GM12878 (cell line): ENCODE data around the gene F7. TPM values are rescaled to one million over a fixed set of nuclear protein-coding genes. Genes with fewer than 3 reads are reported as not detected.

Experiments used
- ATAC-seq: fragments of 200-7000 bp; cut with Tn5 transposase; 3 replicates; pipeline ENCODE4 v1.9.1; 2020; ENCODE audit warnings: mild to moderate bottlenecking, moderate library complexity
- BruUV-seq: library from RNA; stranded (reverse); fragments of 400-500 nt; replicated peaks from 2 replicates; lab custom pipeline; 2021; lab: Mats Ljungman, UMichigan
- CTCF ChIA-PET: fragments of 300-600 bp; sonication (Branson Sonifier 250); formaldehyde crosslinking; extraction: SDS; loops from one replicate; lab custom pipeline; 2021; ENCODE audit warnings: inconsistent platforms; lab: Yijun Ruan, JAX
- POLR2A ChIA-PET: fragments of 350-600 bp; formaldehyde crosslinking; extraction: SDS; loops from one replicate; lab custom pipeline; 2021; ENCODE audit warnings: inconsistent platforms; lab: Charles Lee
- RAD21 ChIA-PET: fragments of 300-600 bp; sonication (Branson Sonifier 250); formaldehyde crosslinking; loops from one replicate; lab custom pipeline; 2023; ENCODE audit warnings: antibody characterized with exemption; ENCODE audit not compliant: unreplicated experiment; lab: Charles Lee
- SMC1A ChIA-PET: fragments of 300-600 bp; sonication (Branson Sonifier 250); formaldehyde crosslinking; loops from one replicate; lab custom pipeline; 2023; ENCODE audit not compliant: unreplicated experiment, uncharacterized antibody; lab: Charles Lee
- DNase-seq: peaks from one replicate; pipeline ENCODE4 v3.0.0-alpha.2; 2011; ENCODE audit warnings: low read depth, low spot score
- FAIRE-seq: peaks from 3 replicates; lab custom pipeline; 2011; peaks lifted over from hg19 to GRCh38; lab: Jason Lieb, UNC
- H2AFZ ChIP-seq: 2 replicates; pipeline ENCODE4 v1.6.0; 2011; ENCODE audit warnings: low read depth, low read length, control low read depth; ENCODE audit not compliant: control insufficient read depth
- H3K27ac ChIP-seq: 2 replicates; pipeline ENCODE4 v1.5.1; 2011; ENCODE audit warnings: control low read depth; ENCODE audit not compliant: control insufficient read depth, insufficient read depth
- H3K27me3 ChIP-seq, 2 experiments: replicated peaks in 1 of 2; 2 replicates each; pipeline versions ENCODE4 v1.6.0 to v1.6.1; 2011; ENCODE audit warnings: low read length in 1 of 2; ENCODE audit not compliant: control insufficient read depth in 2 of 2, insufficient read depth in 2 of 2
- H3K36me3 ChIP-seq, 2 experiments: 2 replicates each; pipeline ENCODE4 v1.5.1; 2011; ENCODE audit warnings: low read length in 1 of 2; ENCODE audit not compliant: control insufficient read depth in 2 of 2, insufficient read depth in 2 of 2
- H3K4me1 ChIP-seq: 2 replicates; pipeline ENCODE4 v1.6.1; 2011; ENCODE audit warnings: mild to moderate bottlenecking, low read length, moderate library complexity, mixed read lengths; ENCODE audit not compliant: control insufficient read depth, insufficient read depth
- H3K4me2 ChIP-seq: 2 replicates; pipeline ENCODE4 v1.6.0; 2011; ENCODE audit warnings: control low read depth; ENCODE audit not compliant: control insufficient read depth, insufficient read depth
- H3K4me3 ChIP-seq: fragments of 200-600 bp; sonication (generic); 2 replicates; pipeline ENCODE4 v1.5.1; 2016
- H3K79me2 ChIP-seq: 2 replicates; pipeline ENCODE4 v1.6.0; 2011; ENCODE audit warnings: low read length; ENCODE audit not compliant: control insufficient read depth, insufficient read depth
- H3K9ac ChIP-seq: 2 replicates; pipeline ENCODE4 v1.8.0; 2011; ENCODE audit warnings: low read length, control low read depth, mixed read lengths; ENCODE audit not compliant: control insufficient read depth, insufficient read depth
- H3K9me3 ChIP-seq: replicated peaks from 3 replicates; pipeline ENCODE4 v1.5.1; 2011; ENCODE audit warnings: mild to moderate bottlenecking, low read length; ENCODE audit not compliant: control insufficient read depth, insufficient read depth
- H4K20me1 ChIP-seq: 2 replicates; pipeline ENCODE4 v1.6.0; 2011; ENCODE audit not compliant: control insufficient read depth, insufficient read depth
- ASH2L ChIP-seq: fragments of 300-600, 200-600 bp; sonication (generic); IDR thresholded peaks from 2 replicates; pipeline ENCODE4 v1.6.1; 2017; ENCODE audit warnings: low read depth, mild to moderate bottlenecking, borderline replicate concordance
- CBX3 ChIP-seq: fragments of 200-600 bp; sonication (generic); IDR thresholded peaks from 2 replicates; pipeline ENCODE4 v1.6.1; 2016; ENCODE audit warnings: low read depth, borderline replicate concordance
- EZH2 ChIP-seq: IDR thresholded peaks from 2 replicates; pipeline ENCODE4 v1.6.1; 2012; ENCODE audit warnings: low read depth, mild to moderate bottlenecking, control low read depth, inconsistent platforms, low read length, borderline replicate concordance; ENCODE audit not compliant: control insufficient read depth
- GABPA ChIP-seq: IDR thresholded peaks from 2 replicates; pipeline ENCODE4 v1.6.1; 2014; ENCODE audit warnings: antibody characterized with exemption, low read depth, mild to moderate bottlenecking, inconsistent platforms
- IKZF2 ChIP-seq, 2 experiments: fragments of 450-650 bp; IDR thresholded peaks; 2 replicates each; pipeline ENCODE4 v1.6.1; 2017; ENCODE audit warnings: mild to moderate bottlenecking in 2 of 2, moderate library complexity in 2 of 2
- NBN ChIP-seq: fragments of 450-650 bp; IDR thresholded peaks from 2 replicates; pipeline ENCODE4 v1.6.1; 2016
- TARDBP ChIP-seq: IDR thresholded peaks from 2 replicates; pipeline ENCODE4 v1.6.1; 2016; ENCODE audit warnings: borderline replicate concordance
- TCF3 ChIP-seq: IDR thresholded peaks from 2 replicates; pipeline ENCODE4 v1.6.1; 2012; ENCODE audit warnings: low read depth, mild to moderate bottlenecking, low read length, borderline replicate concordance; ENCODE audit not compliant: insufficient read depth
- ZNF217 ChIP-seq: fragments of 450-650 bp; IDR thresholded peaks from 2 replicates; pipeline ENCODE4 v1.6.1; 2017; ENCODE audit warnings: antibody characterized with exemption, mild to moderate bottlenecking
- WGBS: methylation state at CpG from one replicate; pipeline ENCODE4 v1.1.6; 2016; ENCODE audit warnings: low lambda C conversion rate; ENCODE audit not compliant: insufficient replicate concordance, insufficient coverage; ENCODE audit errors: missing lambda C conversion rate; 5-methylcytosine and 5-hydroxymethylcytosine counted together
- in situ Hi-C: fragments of 300-500 bp; cut with MboI; formaldehyde crosslinking; loops from 9 replicates; pipeline ENCODE4 v1.14.3; 2018; ENCODE audit warnings: mixed read lengths
- intact Hi-C: fragments of 100-400 bp; cut with micrococcal nuclease; formaldehyde crosslinking; loops from one replicate; pipeline ENCODE4 v1.14.2; 2022; ENCODE audit not compliant: unreplicated experiment
- polyA plus RNA-seq, 11 experiments: library from polyadenylated mRNA; depleted of rRNA in 4 of 11; unstranded in 6 of 11; stranded (reverse) in 5 of 11; fragments of >200 nt; fragmentation: Nextera tagmentation in 4 of 11; fragmentation: Illumina TruSeq in 1 of 11; extraction: Ambion mirVana in 4 of 11; extraction: Trizol in 1 of 11; gene quantifications; 1 replicate in 1 of 11; 2 replicates in 10 of 11; pipeline versions ENCODE4 v1.2.1 to v1.2.3, GENCODE V29; 2011 to 2016; ENCODE audit warnings: inconsistent platforms in 2 of 11, missing spikeins in 2 of 11, low read depth in 1 of 11
- total RNA-seq, 4 experiments: library from RNA; depleted of rRNA in 3 of 4; stranded (reverse); fragments of >200 nt in 3 of 4; fragmentation: Illumina TruSeq in 1 of 4; extraction: Trizol in 1 of 4; gene quantifications; 2 replicates each; pipeline versions ENCODE4 v1.2.1 to v1.2.3, GENCODE V29; 2013 to 2021
- TF ChIP-seq, protein P1 (sequence below): fragments of 450-650 bp; formaldehyde crosslinking; IDR thresholded peaks from 2 replicates; pipeline ENCODE4 v1.4.0; 2020; ENCODE audit warnings: mild to moderate bottlenecking, moderate library complexity
- TF ChIP-seq, protein P2 (sequence below): fragments of 150-350 bp; IDR thresholded peaks from 2 replicates; pipeline ENCODE4 v1.6.1; 2016; ENCODE audit warnings: low read depth, low read length
- TF ChIP-seq, protein P3 (sequence below): fragments of 450-650 bp; formaldehyde crosslinking; IDR thresholded peaks from 2 replicates; pipeline ENCODE4 v1.4.0; 2022; ENCODE audit warnings: mild to moderate bottlenecking, moderate library complexity

Gene F7
- total and polyA plus RNA-seq, 10 of the 15 experiments (the other 5 are each of a cell fraction or from before 2014, with no cell fraction given): not detected

DNA sequence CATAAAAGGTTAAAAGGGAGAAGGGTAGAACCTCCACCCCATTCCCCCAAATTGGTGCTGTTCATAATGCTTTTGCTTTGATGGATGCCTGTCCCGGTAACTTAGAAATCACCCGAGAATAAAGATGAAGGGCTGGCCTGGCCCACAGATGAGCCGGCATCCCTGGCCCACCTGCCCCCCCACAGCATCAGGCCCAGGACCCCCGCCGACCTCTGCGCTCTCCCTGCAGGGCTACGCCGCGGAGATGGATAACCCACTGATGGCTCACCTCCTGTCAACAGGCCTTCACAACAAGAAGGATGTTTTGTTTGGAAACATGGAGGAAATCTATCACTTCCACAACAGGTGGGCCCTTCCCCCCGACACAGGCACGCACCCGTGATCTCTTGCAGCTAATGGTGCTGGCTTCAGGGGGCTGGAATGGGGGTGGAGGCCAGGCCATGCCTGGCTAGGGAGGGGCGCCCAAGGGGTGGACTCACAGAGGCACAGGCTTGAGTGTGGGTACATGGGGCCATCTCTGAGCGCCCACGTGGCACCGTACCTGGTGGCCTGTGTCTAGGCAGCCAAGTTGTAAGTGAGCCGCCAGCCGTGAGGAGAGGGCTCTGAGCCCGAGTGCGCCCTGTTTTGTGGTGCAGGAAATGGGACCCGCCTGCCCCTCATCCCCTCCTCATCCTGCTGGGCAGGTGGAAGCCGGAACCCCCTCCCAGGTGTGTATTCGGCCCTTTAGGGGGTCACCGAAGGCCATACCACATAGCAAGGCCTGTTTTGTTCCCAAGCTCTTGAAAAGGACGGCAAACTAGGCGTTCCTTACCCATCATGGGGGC lies 23.2 kb upstream of the F7 start (continued):
- TF ChIP-seq, protein P1, sequence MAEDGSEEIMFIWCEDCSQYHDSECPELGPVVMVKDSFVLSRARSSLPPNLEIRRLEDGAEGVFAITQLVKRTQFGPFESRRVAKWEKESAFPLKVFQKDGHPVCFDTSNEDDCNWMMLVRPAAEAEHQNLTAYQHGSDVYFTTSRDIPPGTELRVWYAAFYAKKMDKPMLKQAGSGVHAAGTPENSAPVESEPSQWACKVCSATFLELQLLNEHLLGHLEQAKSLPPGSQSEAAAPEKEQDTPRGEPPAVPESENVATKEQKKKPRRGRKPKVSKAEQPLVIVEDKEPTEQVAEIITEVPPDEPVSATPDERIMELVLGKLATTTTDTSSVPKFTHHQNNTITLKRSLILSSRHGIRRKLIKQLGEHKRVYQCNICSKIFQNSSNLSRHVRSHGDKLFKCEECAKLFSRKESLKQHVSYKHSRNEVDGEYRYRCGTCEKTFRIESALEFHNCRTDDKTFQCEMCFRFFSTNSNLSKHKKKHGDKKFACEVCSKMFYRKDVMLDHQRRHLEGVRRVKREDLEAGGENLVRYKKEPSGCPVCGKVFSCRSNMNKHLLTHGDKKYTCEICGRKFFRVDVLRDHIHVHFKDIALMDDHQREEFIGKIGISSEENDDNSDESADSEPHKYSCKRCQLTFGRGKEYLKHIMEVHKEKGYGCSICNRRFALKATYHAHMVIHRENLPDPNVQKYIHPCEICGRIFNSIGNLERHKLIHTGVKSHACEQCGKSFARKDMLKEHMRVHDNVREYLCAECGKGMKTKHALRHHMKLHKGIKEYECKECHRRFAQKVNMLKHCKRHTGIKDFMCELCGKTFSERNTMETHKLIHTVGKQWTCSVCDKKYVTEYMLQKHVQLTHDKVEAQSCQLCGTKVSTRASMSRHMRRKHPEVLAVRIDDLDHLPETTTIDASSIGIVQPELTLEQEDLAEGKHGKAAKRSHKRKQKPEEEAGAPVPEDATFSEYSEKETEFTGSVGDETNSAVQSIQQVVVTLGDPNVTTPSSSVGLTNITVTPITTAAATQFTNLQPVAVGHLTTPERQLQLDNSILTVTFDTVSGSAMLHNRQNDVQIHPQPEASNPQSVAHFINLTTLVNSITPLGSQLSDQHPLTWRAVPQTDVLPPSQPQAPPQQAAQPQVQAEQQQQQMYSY (CRISPR knock-in tag): no peak
- TF ChIP-seq IKZF2 (IDR thresholded peaks at IDR 0.05) (no peak), TCF3 (no peak), ASH2L (no peak), ZNF217 (no peak), EZH2 (no peak), GABPA (no peak)

DNA sequence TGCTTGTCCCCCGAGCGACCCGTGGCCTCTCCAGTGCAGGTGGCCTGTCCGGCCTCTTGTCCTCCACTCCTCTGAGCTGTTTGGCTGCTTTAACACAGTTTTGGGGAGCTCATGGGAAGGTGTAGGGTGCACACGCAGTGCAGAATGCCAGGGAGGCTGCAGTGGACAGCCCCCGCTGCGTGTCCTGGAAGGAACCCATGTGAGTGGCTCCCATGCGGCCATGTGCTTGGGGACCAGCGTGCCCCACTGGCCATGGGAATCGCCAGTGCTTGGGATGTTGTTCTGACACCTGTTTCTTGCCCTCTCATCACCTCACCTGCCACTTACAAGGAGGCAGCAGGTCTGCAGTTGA lies 22.6 kb upstream of the F7 start:
- H3K27me3 ChIP-seq: no peaks in the 10 kb centered on the region
- ChIA-PET SMC1A (no interaction called here), POLR2A (no interaction called here), RAD21 (no interaction called here), CTCF (no interaction called here)
- 20% methylated on average over 10 of the region's 10 CpGs for WGBS
- no TSS peak for BruUV-seq
- H3K27ac ChIP-seq: no peak overlapping the region
- H3K4me2 ChIP-seq: no peak overlapping the region
- ATAC-seq (no peak), DNase-seq (no peak), FAIRE-seq (no peak)
- H3K4me3 ChIP-seq: no peak overlapping the region
- no peaks in the 10 kb centered on the region for H3K9me3 ChIP-seq
- no peak overlapping the region for H2AFZ ChIP-seq
- H3K79me2 ChIP-seq: no peaks in the 10 kb centered on the region
- H3K4me1 ChIP-seq: no peaks in the 10 kb centered on the region
- no peak overlapping the region for H3K9ac ChIP-seq
- no peaks in the 10 kb centered on the region for H3K36me3 ChIP-seq
- intact Hi-C loops (no loop called here), in situ Hi-C loops (no loop called here)
- no peaks in the 10 kb centered on the region for H4K20me1 ChIP-seq
- TF ChIP-seq NBN (no peak), CBX3 (no peak), TARDBP (no peak)
- TF ChIP-seq, protein P2, sequence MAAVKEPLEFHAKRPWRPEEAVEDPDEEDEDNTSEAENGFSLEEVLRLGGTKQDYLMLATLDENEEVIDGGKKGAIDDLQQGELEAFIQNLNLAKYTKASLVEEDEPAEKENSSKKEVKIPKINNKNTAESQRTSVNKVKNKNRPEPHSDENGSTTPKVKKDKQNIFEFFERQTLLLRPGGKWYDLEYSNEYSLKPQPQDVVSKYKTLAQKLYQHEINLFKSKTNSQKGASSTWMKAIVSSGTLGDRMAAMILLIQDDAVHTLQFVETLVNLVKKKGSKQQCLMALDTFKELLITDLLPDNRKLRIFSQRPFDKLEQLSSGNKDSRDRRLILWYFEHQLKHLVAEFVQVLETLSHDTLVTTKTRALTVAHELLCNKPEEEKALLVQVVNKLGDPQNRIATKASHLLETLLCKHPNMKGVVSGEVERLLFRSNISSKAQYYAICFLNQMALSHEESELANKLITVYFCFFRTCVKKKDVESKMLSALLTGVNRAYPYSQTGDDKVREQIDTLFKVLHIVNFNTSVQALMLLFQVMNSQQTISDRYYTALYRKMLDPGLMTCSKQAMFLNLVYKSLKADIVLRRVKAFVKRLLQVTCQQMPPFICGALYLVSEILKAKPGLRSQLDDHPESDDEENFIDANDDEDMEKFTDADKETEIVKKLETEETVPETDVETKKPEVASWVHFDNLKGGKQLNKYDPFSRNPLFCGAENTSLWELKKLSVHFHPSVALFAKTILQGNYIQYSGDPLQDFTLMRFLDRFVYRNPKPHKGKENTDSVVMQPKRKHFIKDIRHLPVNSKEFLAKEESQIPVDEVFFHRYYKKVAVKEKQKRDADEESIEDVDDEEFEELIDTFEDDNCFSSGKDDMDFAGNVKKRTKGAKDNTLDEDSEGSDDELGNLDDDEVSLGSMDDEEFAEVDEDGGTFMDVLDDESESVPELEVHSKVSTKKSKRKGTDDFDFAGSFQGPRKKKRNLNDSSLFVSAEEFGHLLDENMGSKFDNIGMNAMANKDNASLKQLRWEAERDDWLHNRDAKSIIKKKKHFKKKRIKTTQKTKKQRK: no peak
- TF ChIP-seq, protein P3, sequence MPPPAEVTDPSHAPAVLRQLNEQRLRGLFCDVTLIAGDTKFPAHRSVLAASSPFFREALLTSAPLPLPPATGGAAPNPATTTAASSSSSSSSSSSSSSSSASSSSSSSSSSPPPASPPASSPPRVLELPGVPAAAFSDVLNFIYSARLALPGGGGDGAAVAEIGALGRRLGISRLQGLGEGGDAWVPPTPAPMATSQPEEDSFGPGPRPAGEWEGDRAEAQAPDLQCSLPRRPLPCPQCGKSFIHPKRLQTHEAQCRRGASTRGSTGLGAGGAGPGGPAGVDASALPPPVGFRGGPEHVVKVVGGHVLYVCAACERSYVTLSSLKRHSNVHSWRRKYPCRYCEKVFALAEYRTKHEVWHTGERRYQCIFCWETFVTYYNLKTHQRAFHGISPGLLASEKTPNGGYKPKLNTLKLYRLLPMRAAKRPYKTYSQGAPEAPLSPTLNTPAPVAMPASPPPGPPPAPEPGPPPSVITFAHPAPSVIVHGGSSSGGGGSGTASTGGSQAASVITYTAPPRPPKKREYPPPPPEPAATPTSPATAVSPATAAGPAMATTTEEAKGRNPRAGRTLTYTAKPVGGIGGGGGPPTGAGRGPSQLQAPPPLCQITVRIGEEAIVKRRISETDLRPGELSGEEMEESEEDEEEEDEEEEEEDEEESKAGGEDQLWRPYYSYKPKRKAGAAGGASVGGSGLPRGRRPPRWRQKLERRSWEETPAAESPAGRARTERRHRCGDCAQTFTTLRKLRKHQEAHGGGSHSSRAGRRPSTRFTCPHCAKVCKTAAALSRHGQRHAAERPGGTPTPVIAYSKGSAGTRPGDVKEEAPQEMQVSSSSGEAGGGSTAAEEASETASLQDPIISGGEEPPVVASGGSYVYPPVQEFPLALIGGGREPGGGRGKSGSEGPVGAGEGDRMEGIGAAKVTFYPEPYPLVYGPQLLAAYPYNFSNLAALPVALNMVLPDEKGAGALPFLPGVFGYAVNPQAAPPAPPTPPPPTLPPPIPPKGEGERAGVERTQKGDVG (CRISPR knock-in tag): no peak
